Suprapubic skin (tissue), 4 donors: ENCODE data around the gene SLC39A9.

Source experiments
- CTCF ChIP-seq, 2 donors: fragments of 200-600 bp in 1 of 2; fragments of 450-650 bp in 1 of 2; sonication (generic) in 1 of 2; IDR thresholded peaks; one replicate each; pipeline ENCODE4 v1.5.1; 2016 to 2019; ENCODE audit warnings: antibody characterized with exemption in 2 of 2, mild to moderate bottlenecking in 1 of 2, moderate library complexity in 1 of 2
- EP300 ChIP-seq: sonication (generic); formaldehyde crosslinking; IDR thresholded peaks from one replicate; pipeline ENCODE4 v1.6.1; 2017; ENCODE audit warnings: antibody characterized with exemption
- POLR2A ChIP-seq, 2 donors: fragments of 450-650 bp; IDR thresholded peaks; one replicate each; pipeline ENCODE4 v1.6.1; 2017; ENCODE audit warnings: antibody characterized with exemption in 2 of 2, mild to moderate bottlenecking in 2 of 2, moderate library complexity in 2 of 2
- POLR2AphosphoS5 ChIP-seq, 3 donors: sonication (generic); formaldehyde crosslinking; IDR thresholded peaks; one replicate each; pipeline ENCODE4 v1.6.1; 2017; ENCODE audit warnings: antibody characterized with exemption in 3 of 3

GRCh38 chr14:69351385-69351784 lies 47.1 kb upstream of the SLC39A9 start:
- TF ChIP-seq EP300 (no peak), CTCF (IDR thresholded peaks at IDR 0.05) (no peak), POLR2A (IDR thresholded peaks at IDR 0.05) (no peak), POLR2AphosphoS5 (IDR thresholded peaks at IDR 0.05) (no peak)
